H1 (cell line): ENCODE results near the gene CEL. TPM values are rescaled to one million over a fixed set of nuclear protein-coding genes. Genes with fewer than 3 reads are reported as not detected.

Source experiments
- CTCF ChIA-PET: fragments of 300-600 bp; sonication (Branson Sonifier 250); formaldehyde crosslinking; loops from one replicate; lab custom pipeline; 2021; ENCODE audit not compliant: partially characterized antibody; lab: Charles Lee
- POLR2A ChIA-PET: fragments of 300-600 bp; sonication (Branson Sonifier 250); formaldehyde crosslinking; loops from one replicate; lab custom pipeline; 2021; ENCODE audit warnings: inconsistent platforms; ENCODE audit not compliant: partially characterized antibody; lab: Charles Lee
- DNase-seq, 2 experiments: peaks; one replicate each; pipeline versions ENCODE4 v3.0.0 to v3.0.0-alpha.2; 2010 to 2022; ENCODE audit warnings: low spot score in 2 of 2, low read depth in 1 of 2, mixed read lengths in 1 of 2
- FAIRE-seq: peaks from 2 replicates; lab custom pipeline; 2011; peaks lifted over from hg19 to GRCh38; lab: Jason Lieb, UNC
- H2AFZ ChIP-seq: 2 replicates; pipeline ENCODE4 v1.8.1; 2012; ENCODE audit warnings: low read length, inconsistent platforms
- H2AK5ac ChIP-seq: 2 replicates; pipeline ENCODE4 v1.6.1; 2013; ENCODE audit warnings: low read depth, low read length
- H2BK120ac ChIP-seq: replicated peaks from 2 replicates; pipeline ENCODE3; 2013; ENCODE audit warnings: low read depth, low read length, inconsistent platforms
- H2BK12ac ChIP-seq: 2 replicates; pipeline ENCODE4 v1.6.1; 2013; ENCODE audit warnings: low read depth, low read length
- H2BK15ac ChIP-seq: 2 replicates; pipeline ENCODE4 v1.6.1; 2013; ENCODE audit warnings: low read length
- H2BK20ac ChIP-seq: 2 replicates; pipeline ENCODE4 v1.6.1; 2013; ENCODE audit warnings: low read length
- H2BK5ac ChIP-seq: 2 replicates; pipeline ENCODE4 v1.6.1; 2013; ENCODE audit warnings: low read depth, low read length
- H3K14ac ChIP-seq: 2 replicates; pipeline ENCODE4 v1.6.1; 2013; ENCODE audit warnings: inconsistent platforms; ENCODE audit not compliant: insufficient read length
- H3K18ac ChIP-seq: 2 replicates; pipeline ENCODE4 v1.6.1; 2013; ENCODE audit warnings: low read length; ENCODE audit errors: extremely low read depth
- H3K23ac ChIP-seq: 2 replicates; pipeline ENCODE4 v1.6.1; 2013; ENCODE audit warnings: inconsistent platforms; ENCODE audit not compliant: insufficient read length
- H3K23me2 ChIP-seq: 2 replicates; pipeline ENCODE4 v1.6.1; 2013; ENCODE audit warnings: low read depth, low read length
- H3K27ac ChIP-seq: 2 replicates; pipeline ENCODE4 v1.6.1; 2011; ENCODE audit warnings: low read depth, low read length, inconsistent platforms
- H3K27me3 ChIP-seq, 4 experiments: replicated peaks in 1 of 4; 1 replicate in 1 of 4; 2 replicates in 3 of 4; pipeline versions ENCODE4 v1.6.1 to v1.8.1; 2011 to 2013; ENCODE audit warnings: low read length in 3 of 4, mild to moderate bottlenecking in 3 of 4, inconsistent platforms in 2 of 4, mixed read lengths in 2 of 4, moderate library complexity in 1 of 4; ENCODE audit not compliant: control insufficient read depth in 3 of 4, insufficient read depth in 3 of 4; ENCODE audit errors: extremely low read depth in 1 of 4
- H3K36me3 ChIP-seq, 4 experiments: 2 replicates each; pipeline versions ENCODE4 v1.6.1 to v1.8.1; 2011 to 2013; ENCODE audit warnings: mild to moderate bottlenecking in 4 of 4, low read length in 3 of 4, moderate library complexity in 2 of 4, control low read depth in 1 of 4, inconsistent platforms in 1 of 4; ENCODE audit not compliant: insufficient read depth in 4 of 4, control insufficient read depth in 2 of 4
- H3K4ac ChIP-seq: replicated peaks from 2 replicates; pipeline ENCODE3; 2013; ENCODE audit warnings: low read length, low read depth, mixed read lengths, inconsistent platforms; ENCODE audit not compliant: insufficient read length
- H3K4me1 ChIP-seq, 4 experiments: replicated peaks in 1 of 4; 1 replicate in 1 of 4; 2 replicates in 3 of 4; pipeline versions ENCODE4 v1.6.1 to v1.8.1; 2011 to 2013; ENCODE audit warnings: low read length in 3 of 4, inconsistent platforms in 2 of 4, mixed read lengths in 1 of 4; ENCODE audit not compliant: insufficient read depth in 4 of 4, control insufficient read depth in 3 of 4
- H3K4me2 ChIP-seq, 2 experiments: 2 replicates each; pipeline versions ENCODE4 v1.6.1 to v1.8.1; 2011 to 2013; ENCODE audit warnings: low read depth in 2 of 2, low read length in 2 of 2, control low read depth in 1 of 2, inconsistent platforms in 1 of 2, mild to moderate bottlenecking in 1 of 2; ENCODE audit not compliant: insufficient read depth in 1 of 2
- H3K4me3 ChIP-seq, 4 experiments: fragments of 200-600, 300-600 bp in 1 of 4; sonication (generic), shearing (Covaris generic), sonication (Bioruptor Twin) in 1 of 4; 2 replicates each; pipeline versions ENCODE4 v1.5.1 to v1.8.1; 2011 to 2016; ENCODE audit warnings: low read length in 4 of 4, low read depth in 3 of 4, control low read depth in 2 of 4, inconsistent platforms in 2 of 4, mild to moderate bottlenecking in 2 of 4, mixed read lengths in 1 of 4, moderate library complexity in 1 of 4; ENCODE audit not compliant: insufficient read depth in 2 of 4; ENCODE audit errors: extremely low read depth in 1 of 4
- H3K56ac ChIP-seq: replicated peaks from 2 replicates; pipeline ENCODE3; 2013; ENCODE audit warnings: low read depth, mild to moderate bottlenecking, mixed read lengths, low read length, inconsistent platforms; ENCODE audit not compliant: insufficient read length
- H3K79me1 ChIP-seq: 2 replicates; pipeline ENCODE4 v1.6.1; 2013; ENCODE audit warnings: low read depth, low read length, control low read depth
- H3K79me2 ChIP-seq, 2 experiments: 2 replicates each; pipeline versions ENCODE4 v1.6.1 to v1.8.1; 2012 to 2013; ENCODE audit warnings: low read length in 2 of 2, mild to moderate bottlenecking in 2 of 2, inconsistent platforms in 1 of 2; ENCODE audit not compliant: insufficient read depth in 2 of 2, control insufficient read depth in 1 of 2
- H3K9ac ChIP-seq, 4 experiments: replicated peaks in 1 of 4; 1 replicate in 1 of 4; 2 replicates in 3 of 4; pipeline versions ENCODE4 v1.6.1 to v1.8.1; 2011 to 2013; ENCODE audit warnings: low read depth in 3 of 4, low read length in 3 of 4, control low read depth in 2 of 4, mild to moderate bottlenecking in 2 of 4, moderate library complexity in 2 of 4, inconsistent platforms in 1 of 4; ENCODE audit errors: extremely low read depth in 1 of 4
- H3K9me3 ChIP-seq, 2 experiments: 2 replicates each; pipeline versions ENCODE4 v1.6.1 to v1.8.1; 2012 to 2013; ENCODE audit warnings: mild to moderate bottlenecking in 2 of 2, moderate library complexity in 2 of 2, control low read depth in 1 of 2, inconsistent platforms in 1 of 2, low read depth in 1 of 2, low read length in 1 of 2, mixed read lengths in 1 of 2; ENCODE audit not compliant: insufficient read depth in 2 of 2
- H4K20me1 ChIP-seq, 2 experiments: replicated peaks in 1 of 2; 2 replicates each; pipeline versions ENCODE3 to v1.8.1; 2011 to 2013; ENCODE audit warnings: inconsistent platforms in 2 of 2, low read length in 2 of 2, mild to moderate bottlenecking in 1 of 2; ENCODE audit not compliant: insufficient read depth in 2 of 2, control insufficient read depth in 1 of 2
- H4K5ac ChIP-seq: 2 replicates; pipeline ENCODE4 v1.6.1; 2013; ENCODE audit warnings: low read length, low read depth, mixed read lengths, inconsistent platforms; ENCODE audit not compliant: insufficient read length
- H4K8ac ChIP-seq: 2 replicates; pipeline ENCODE4 v1.8.0; 2013; ENCODE audit warnings: mild to moderate bottlenecking, moderate library complexity, low read length, inconsistent platforms; ENCODE audit not compliant: insufficient read depth; ENCODE audit errors: extremely low read depth
- H4K91ac ChIP-seq: replicated peaks from 2 replicates; pipeline ENCODE3; 2013; ENCODE audit warnings: low read length, mixed read lengths, inconsistent platforms; ENCODE audit not compliant: insufficient read length
- ASH2L ChIP-seq: fragments of 200-600, 300-600 bp; sonication (generic); IDR thresholded peaks from one replicate; pipeline ENCODE4 v1.7.1; 2017; ENCODE audit warnings: low read length
- ATF2 ChIP-seq: IDR thresholded peaks from 2 replicates; pipeline ENCODE4 v1.6.1; 2012; ENCODE audit warnings: low read length, inconsistent platforms
- CEBPB ChIP-seq: IDR thresholded peaks from 2 replicates; pipeline ENCODE4 v1.6.1; 2012; ENCODE audit warnings: low read depth, low read length
- NRF1 ChIP-seq: IDR thresholded peaks from 2 replicates; pipeline ENCODE4 v1.6.1; 2011; ENCODE audit warnings: mild to moderate bottlenecking, low read depth, low read length, improper control_type of control experiment
- PHF8 ChIP-seq: fragments of 200-600 bp; sonication (generic); conservative IDR thresholded peaks from 2 replicates; pipeline ENCODE4 v1.7.1; 2012; ENCODE audit warnings: low read depth, mild to moderate bottlenecking, inconsistent platforms, low read length, moderate library complexity
- SAP30 ChIP-seq: fragments of 300-600 bp; sonication (generic); IDR thresholded peaks from 2 replicates; pipeline ENCODE4 v1.7.1; 2012; ENCODE audit warnings: low read length, moderate library complexity, mild to moderate bottlenecking, inconsistent platforms; ENCODE audit not compliant: insufficient read depth, insufficient replicate concordance
- SP1 ChIP-seq: IDR thresholded peaks from 2 replicates; pipeline ENCODE4 v1.6.1; 2011; ENCODE audit warnings: low read depth, low read length
- TEAD4 ChIP-seq: IDR thresholded peaks from 2 replicates; pipeline ENCODE4 v1.6.1; 2012; ENCODE audit warnings: low read depth, low read length, inconsistent platforms, mixed read lengths
- USF2 ChIP-seq: IDR thresholded peaks from 2 replicates; pipeline ENCODE4 v1.6.1; 2011; ENCODE audit warnings: low read length, improper control_type of control experiment
- WGBS, 2 experiments: shearing (Covaris generic) in 1 of 2; methylation state at CpG; one replicate each; pipeline versions ENCODE4 v1.1.6 to v1.1.7; 2013 to 2015; ENCODE audit warnings: low lambda C conversion rate in 2 of 2, mixed read lengths in 2 of 2, inconsistent platforms in 1 of 2, low coverage in 1 of 2, missing lambda C conversion rate in 1 of 2; ENCODE audit not compliant: insufficient replicate concordance in 2 of 2, insufficient coverage in 1 of 2, insufficient read length in 1 of 2; ENCODE audit errors: extremely low coverage in 1 of 2, missing lambda C conversion rate in 1 of 2; 5-methylcytosine and 5-hydroxymethylcytosine counted together
- polyA plus RNA-seq, 7 experiments: library from polyadenylated mRNA; depleted of rRNA in 3 of 7; stranded (reverse) in 5 of 7; unstranded in 2 of 7; fragments of >200 nt in 5 of 7; fragments of 200-250 nt in 2 of 7; gene quantifications; 1 replicate in 5 of 7; 2 replicates in 1 of 7; 4 replicates in 1 of 7; pipeline versions ENCODE4 v1.2.1 to v1.2.3, GENCODE V29; 2011 to 2013; ENCODE audit warnings: missing spikeins in 2 of 7, mixed read lengths in 2 of 7
- total RNA-seq: library from RNA; stranded (reverse); fragmentation: NEBNext Ultra II Directional; extraction: Animal tissue kit (Norgen Biotek cat#: 25700); gene quantifications from 2 replicates; pipeline ENCODE4 v1.2.1, GENCODE V29; 2021

CEL gene
- total and polyA plus RNA-seq, 2 of the 8 experiments (the other 6 are each of a cell fraction or from before 2014, with no cell fraction given), result 1.8 to 3.4 TPM

GRCh38 chr9:133063159-133063499, 1.3 kb downstream of the CEL start:
- WGBS, 2 experiments, result 94% methylated on average over 5 of the region's 8 CpGs; no CpG with 5 or more reads in 1 of the 2 experiments
- Histone ChIP-seq H3K79me1 (0 out of 2 replicates have a peak, but pooled peaks cover 2% of the 10 kb centered on the region), H3K36me3 (peaks cover 0 to 1% (median 0%) of the 10 kb centered on the region in 4 experiments; a peak in 3 of 8 replicates), H2BK5ac (peak overlapping the region; percentile 80; the same call in 1 of the 2 replicates), H3K27ac (no peak overlapping the region), H3K4me3 (no peak overlapping the region), H2BK20ac (no peak overlapping the region), H3K9me3 (no peaks in the 10 kb centered on the region), H2BK15ac (0 out of 2 replicates have a peak overlapping the region, but pooled peaks have one; percentile 61), H3K23me2 (no peaks in the 10 kb centered on the region), H3K56ac (no peak overlapping the region), H3K23ac (no peak overlapping the region), H3K27me3 (no peaks in the 10 kb centered on the region), H4K91ac (peak overlapping the region; percentile 44), H3K14ac (peak overlapping the region; percentile 61), H2BK12ac (peak overlapping the region; percentile 39; the same call in 1 of the 2 replicates), H3K18ac (no peak overlapping the region), H3K4ac (no peak overlapping the region), H3K9ac (no peak overlapping the region), H3K4me1 (peaks cover 6 to 23% (median 13%) of the 10 kb centered on the region in 4 experiments), H2AK5ac (peak overlapping the region; percentile 28; the same call in 1 of the 2 replicates), H3K4me2 (no peak overlapping the region), H3K79me2 (no peaks in the 10 kb centered on the region), H4K8ac (no peak overlapping the region), H4K20me1 (peaks cover 0 to 3% of the 10 kb centered on the region in 2 experiments), H2AFZ (no peak overlapping the region), H4K5ac (no peak overlapping the region), H2BK120ac (no peak overlapping the region)
- CTCF ChIA-PET, result interaction anchor here (1.0 to 1.5 kb wide), 3 partner anchors 11 to 45 kb away, joined by 3 to 6 read pairs (median 3); no protein-coding TSS in a partner anchor
- POLR2A ChIA-PET, result no interaction called here
- DNase-seq, result no peak
- TF ChIP-seq ATF2 (no peak), SAP30 (no peak), USF2 (no peak), SP1 (no peak), NRF1 (no peak), TEAD4 (no peak), ASH2L (no peak), CEBPB (no peak), PHF8 (no peak)
- FAIRE-seq, result no peak
